ENCODE data around the gene MARCHF9.

Gene MARCHF9

GRCh38 chr12:57766464-57767304 lies 11.8 kb downstream of the MARCHF9 start, which contains the start of gene CYP27B1:
TSS of gene CYP27B1 (minus strand) at chr12:57767078. CDS start at chr12:57767041, 37 bp downstream.
- peak within 1 kb of the TSS; percentile 83 for H3K27ac ChIP-seq
- TF ChIP-seq CTCF (IDR thresholded peaks at IDR 0.05) (peak; percentile 44), ZFX (IDR thresholded peaks at IDR 0.05; ENCODE audit: borderline replicate concordance) (no peak)

- no peak for TF ChIP-seq ZFX (IDR thresholded peaks at IDR 0.05; ENCODE audit: borderline replicate concordance)
- no peak for TF ChIP-seq CTCF (IDR thresholded peaks at IDR 0.05)
Observed at GRCh38 chr12:57767305-57767698, 12.4 kb downstream of the MARCHF9 start.

GRCh38 chr12:57767876-57768275 lies 13.0 kb downstream of the MARCHF9 start:
- peak overlapping the region; percentile 83 for H3K27ac ChIP-seq
- no peak for TF ChIP-seq CTCF (IDR thresholded peaks at IDR 0.05)
- no peak for TF ChIP-seq ZFX (IDR thresholded peaks at IDR 0.05; ENCODE audit: borderline replicate concordance)

More at GRCh38 chr12:57767305-57767698, 12.4 kb downstream of the MARCHF9 start:
- peak overlapping the region; percentile 83 for H3K27ac ChIP-seq

DNA sequence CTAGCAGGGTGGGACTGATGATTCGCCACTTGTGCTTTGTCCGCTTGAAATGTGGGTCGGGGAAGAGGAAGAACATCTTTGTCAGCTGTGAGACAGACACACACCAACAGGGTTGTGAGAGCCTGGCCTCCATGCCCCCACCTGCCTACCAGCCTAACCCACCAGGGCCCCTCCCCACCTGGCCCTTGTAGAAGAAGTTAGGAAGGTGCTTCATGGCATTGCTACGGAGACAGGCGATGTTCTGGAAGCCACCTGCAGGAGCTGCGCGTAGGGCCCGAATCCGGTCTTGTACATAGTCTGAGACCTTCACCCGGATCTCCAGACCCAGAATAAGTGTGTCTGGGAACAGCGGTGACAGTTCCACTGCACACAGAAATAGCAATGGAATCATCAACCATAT lies 14.7 kb downstream of the MARCHF9 start:
- no peak for TF ChIP-seq CTCF (IDR thresholded peaks at IDR 0.05)
- no peak for TF ChIP-seq ZFX (IDR thresholded peaks at IDR 0.05; ENCODE audit: borderline replicate concordance)
- no peak overlapping the region for H3K27ac ChIP-seq

DNA sequence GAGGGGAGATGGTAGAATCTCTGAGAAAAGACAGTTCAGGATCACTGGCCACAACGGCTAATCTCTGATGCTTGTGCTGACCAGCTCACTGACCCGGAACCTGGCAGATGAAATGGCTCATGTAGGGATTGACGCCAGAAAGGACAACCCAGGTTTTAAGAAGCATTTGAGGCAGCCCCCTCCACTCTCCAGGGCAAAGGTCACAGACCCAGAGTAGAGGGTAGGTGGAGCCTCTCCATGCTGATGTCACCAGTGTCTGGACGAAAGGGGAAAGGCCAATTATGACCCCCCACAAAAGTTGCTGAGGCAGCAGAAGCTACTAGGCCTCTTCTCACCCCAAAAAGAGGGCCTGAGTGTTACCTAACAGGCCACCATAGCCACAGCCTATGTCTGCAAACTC lies 15.8 kb downstream of the MARCHF9 start:
- H3K27ac ChIP-seq, result peak overlapping the region; percentile 95
- TF ChIP-seq CTCF (IDR thresholded peaks at IDR 0.05) (no peak), ZFX (IDR thresholded peaks at IDR 0.05; ENCODE audit: borderline replicate concordance) (no peak)

GRCh38 chr12:57771236-57771872 lies 16.5 kb downstream of the MARCHF9 start:
- no peak for TF ChIP-seq ZFX (IDR thresholded peaks at IDR 0.05; ENCODE audit: borderline replicate concordance)
- TF ChIP-seq CTCF (IDR thresholded peaks at IDR 0.05), result no peak
- H3K27ac ChIP-seq, result peak overlapping the region; percentile 95
